Parathyroid adenoma (tissue), 2 donors: ENCODE data around the gene CDCP2.

ENCODE experiments used
- H2AFZ ChIP-seq: fragments of 300-600 bp; sonication (generic); one replicate; pipeline ENCODE4 v1.7.0; 2017; ENCODE audit warnings: antibody characterized with exemption, mild to moderate bottlenecking
- H3K27ac ChIP-seq: fragments of 300-600 bp; sonication (generic); one replicate; pipeline ENCODE4 v1.7.0; 2017
- H3K27me3 ChIP-seq: fragments of 300-600 bp; sonication (generic); one replicate; pipeline ENCODE4 v1.7.0; 2017; ENCODE audit warnings: low read length; ENCODE audit not compliant: control insufficient read depth, insufficient read depth
- H3K36me3 ChIP-seq: fragments of 300-600 bp; sonication (generic); one replicate; pipeline ENCODE4 v1.7.0; 2017; ENCODE audit warnings: low read length; ENCODE audit not compliant: control insufficient read depth, insufficient read depth
- H3K4me1 ChIP-seq: fragments of 300-600 bp; sonication (generic); one replicate; pipeline ENCODE4 v1.7.0; 2017; ENCODE audit warnings: control low read depth
- H3K4me2 ChIP-seq: fragments of 300-600 bp; sonication (generic); one replicate; pipeline ENCODE4 v1.7.0; 2017; ENCODE audit warnings: low read length
- H3K4me3 ChIP-seq: fragments of 300-600 bp; sonication (generic); one replicate; pipeline ENCODE4 v1.7.0; 2017; ENCODE audit warnings: low read depth, low read length
- H3K79me2 ChIP-seq: fragments of 300-600 bp; sonication (generic); one replicate; pipeline ENCODE4 v1.7.0; 2017; ENCODE audit warnings: control low read depth
- H3K9ac ChIP-seq: fragments of 300-600 bp; sonication (generic); one replicate; pipeline ENCODE4 v1.7.0; 2017; ENCODE audit warnings: mild to moderate bottlenecking
- H3K9me3 ChIP-seq: fragments of 300-600 bp; sonication (generic); one replicate; pipeline ENCODE4 v1.7.0; 2017; ENCODE audit warnings: low read length; ENCODE audit not compliant: control insufficient read depth
- TF ChIP-seq, protein P1 (sequence below): fragments of 300-600 bp; sonication (generic); IDR thresholded peaks from one replicate; pipeline ENCODE4 v1.7.0; 2017; ENCODE audit warnings: antibody characterized with exemption, mild to moderate bottlenecking
- donor health status: primary hyperparathyroidism.

The CDCP2 gene

DNA sequence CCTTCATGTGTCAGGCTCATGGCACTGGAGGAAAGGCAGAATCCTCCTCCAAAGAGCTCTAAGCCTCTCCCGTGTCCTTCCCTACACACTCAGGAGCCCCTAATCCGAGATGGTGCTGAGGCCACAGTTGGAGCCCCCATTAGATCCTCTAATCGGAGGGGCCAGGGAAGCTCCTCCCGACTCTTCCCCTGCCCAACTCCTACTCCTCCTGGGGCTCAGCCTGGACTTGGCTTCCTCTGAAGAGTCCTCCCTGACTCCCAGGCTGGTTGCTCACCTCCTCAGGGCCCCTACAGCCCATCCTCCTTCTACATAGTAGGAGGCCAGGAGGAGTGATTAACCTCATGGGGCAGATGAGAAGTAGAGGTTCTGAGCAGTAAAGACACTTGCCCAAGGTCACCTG, 21.3 kb upstream of the CDCP2 start:
- Histone ChIP-seq H3K36me3 (no peaks in the 10 kb centered on the region), H2AFZ (no peak overlapping the region), H3K27me3 (no peaks in the 10 kb centered on the region), H3K4me2 (no peak overlapping the region), H3K79me2 (no peaks in the 10 kb centered on the region), H3K9ac (no peak overlapping the region), H3K4me1 (no peaks in the 10 kb centered on the region), H3K9me3 (no peaks in the 10 kb centered on the region), H3K4me3 (no peak overlapping the region), H3K27ac (no peak overlapping the region)
- TF ChIP-seq, protein P1, sequence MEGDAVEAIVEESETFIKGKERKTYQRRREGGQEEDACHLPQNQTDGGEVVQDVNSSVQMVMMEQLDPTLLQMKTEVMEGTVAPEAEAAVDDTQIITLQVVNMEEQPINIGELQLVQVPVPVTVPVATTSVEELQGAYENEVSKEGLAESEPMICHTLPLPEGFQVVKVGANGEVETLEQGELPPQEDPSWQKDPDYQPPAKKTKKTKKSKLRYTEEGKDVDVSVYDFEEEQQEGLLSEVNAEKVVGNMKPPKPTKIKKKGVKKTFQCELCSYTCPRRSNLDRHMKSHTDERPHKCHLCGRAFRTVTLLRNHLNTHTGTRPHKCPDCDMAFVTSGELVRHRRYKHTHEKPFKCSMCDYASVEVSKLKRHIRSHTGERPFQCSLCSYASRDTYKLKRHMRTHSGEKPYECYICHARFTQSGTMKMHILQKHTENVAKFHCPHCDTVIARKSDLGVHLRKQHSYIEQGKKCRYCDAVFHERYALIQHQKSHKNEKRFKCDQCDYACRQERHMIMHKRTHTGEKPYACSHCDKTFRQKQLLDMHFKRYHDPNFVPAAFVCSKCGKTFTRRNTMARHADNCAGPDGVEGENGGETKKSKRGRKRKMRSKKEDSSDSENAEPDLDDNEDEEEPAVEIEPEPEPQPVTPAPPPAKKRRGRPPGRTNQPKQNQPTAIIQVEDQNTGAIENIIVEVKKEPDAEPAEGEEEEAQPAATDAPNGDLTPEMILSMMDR, result no peak

DNA sequence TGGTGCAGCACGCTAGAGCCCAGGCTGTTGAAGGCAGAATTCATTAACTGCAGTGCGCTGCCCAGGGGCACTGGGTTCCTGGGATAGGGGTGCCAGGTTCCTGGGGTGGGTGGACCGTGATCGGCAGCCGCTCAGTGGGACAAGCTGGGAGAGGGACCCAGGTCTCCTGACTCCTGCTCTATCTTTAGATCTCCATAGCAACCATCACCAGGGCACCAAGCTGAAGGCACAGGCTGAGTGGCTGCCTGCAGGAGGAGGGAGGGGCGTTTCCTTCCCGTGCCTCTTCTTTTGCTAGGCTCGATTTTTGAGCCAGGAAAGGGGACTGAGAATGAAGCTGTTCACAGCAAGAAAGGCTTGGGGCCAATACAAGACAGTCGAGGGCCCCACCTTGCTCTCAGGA, 20.9 kb upstream of the CDCP2 start:
- no peaks in the 10 kb centered on the region for H3K9me3 ChIP-seq
- no peaks in the 10 kb centered on the region for H3K27me3 ChIP-seq
- H3K9ac ChIP-seq, result no peak overlapping the region
- H3K27ac ChIP-seq, result no peak overlapping the region
- no peak overlapping the region for H3K4me2 ChIP-seq
- H2AFZ ChIP-seq, result no peak overlapping the region
- no peak overlapping the region for H3K4me3 ChIP-seq
- H3K79me2 ChIP-seq, result no peaks in the 10 kb centered on the region
- H3K36me3 ChIP-seq, result no peaks in the 10 kb centered on the region
- TF ChIP-seq, protein P1, result no peak
- H3K4me1 ChIP-seq, result no peaks in the 10 kb centered on the region

DNA sequence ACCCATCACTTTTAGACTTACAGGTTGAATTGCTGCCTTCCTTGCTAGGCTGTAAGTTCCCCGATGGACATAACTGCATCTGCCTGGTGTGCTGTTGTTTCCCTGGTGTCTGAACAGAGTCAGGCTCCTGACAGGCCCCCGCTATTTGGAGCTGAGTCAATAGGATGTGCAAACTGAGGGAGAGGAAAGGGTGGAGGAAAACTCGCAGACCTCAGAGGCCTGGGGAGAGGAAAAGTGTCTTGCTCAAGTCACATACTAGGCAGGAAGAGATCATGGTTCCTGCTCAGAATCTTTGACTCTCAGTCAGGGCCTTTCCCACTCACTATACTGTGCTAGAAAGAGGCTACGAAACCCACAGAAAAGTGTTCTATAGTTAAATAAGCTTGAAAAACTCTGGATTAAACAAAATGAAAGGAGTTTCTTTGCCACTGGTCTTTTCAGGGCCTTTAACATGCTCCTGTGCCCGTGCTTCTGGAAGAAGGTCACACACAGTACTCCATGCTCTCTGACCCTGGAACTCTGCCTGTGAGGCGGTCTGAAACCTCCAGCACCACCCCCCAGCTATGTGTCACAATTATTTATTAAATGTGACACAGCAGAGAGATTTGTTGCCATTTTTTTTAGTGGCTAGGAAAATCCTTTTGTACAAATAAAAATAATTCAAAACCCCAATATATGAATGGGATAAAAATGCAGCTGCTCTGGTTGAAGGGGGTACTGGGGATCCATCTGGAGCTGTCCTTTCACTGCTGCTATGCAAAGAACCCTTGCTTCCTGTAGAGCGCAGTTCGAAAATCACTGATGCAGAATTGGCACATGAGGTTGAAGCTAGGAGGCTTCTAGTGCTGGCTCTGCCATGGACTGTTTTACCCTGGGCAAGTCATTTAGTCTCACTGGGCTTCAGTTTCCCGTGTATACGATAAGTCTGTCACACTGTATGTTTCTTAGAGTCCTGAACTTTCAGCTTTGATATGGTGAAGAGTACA, 20.1 kb upstream of the CDCP2 start:
- Histone ChIP-seq H3K4me2 (no peak overlapping the region), H3K36me3 (no peaks in the 10 kb centered on the region), H2AFZ (no peak overlapping the region), H3K4me1 (no peaks in the 10 kb centered on the region), H3K4me3 (no peak overlapping the region), H3K27me3 (no peaks in the 10 kb centered on the region), H3K9ac (no peak overlapping the region), H3K9me3 (no peaks in the 10 kb centered on the region), H3K27ac (no peak overlapping the region), H3K79me2 (no peaks in the 10 kb centered on the region)
- TF ChIP-seq, protein P1, result no peak

DNA sequence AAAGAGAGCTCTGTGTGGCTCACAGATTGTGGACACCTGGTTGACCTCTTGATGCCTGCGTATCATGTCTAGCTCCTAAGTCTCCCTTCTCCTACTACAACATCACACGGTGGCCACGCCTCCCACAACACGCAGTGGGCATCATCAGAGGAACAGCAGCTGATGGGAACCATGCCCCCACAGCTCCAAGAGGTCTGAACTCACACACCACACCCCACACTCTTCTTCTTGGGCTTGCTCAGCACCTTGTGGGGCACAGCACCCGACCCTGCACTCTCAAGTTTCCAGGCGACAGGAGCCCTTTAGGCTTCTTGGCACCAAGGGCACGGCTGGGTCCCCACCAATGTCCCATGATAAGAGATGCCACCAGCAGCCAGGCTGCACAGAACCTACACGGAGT, 18.8 kb upstream of the CDCP2 start:
- no peak overlapping the region for H2AFZ ChIP-seq
- H3K27ac ChIP-seq, result no peak overlapping the region
- H3K4me1 ChIP-seq, result no peaks in the 10 kb centered on the region
- no peaks in the 10 kb centered on the region for H3K27me3 ChIP-seq
- no peak overlapping the region for H3K9ac ChIP-seq
- no peak overlapping the region for H3K4me3 ChIP-seq
- H3K36me3 ChIP-seq, result no peaks in the 10 kb centered on the region
- TF ChIP-seq, protein P1, result no peak
- no peak overlapping the region for H3K4me2 ChIP-seq
- H3K79me2 ChIP-seq, result no peaks in the 10 kb centered on the region
- no peaks in the 10 kb centered on the region for H3K9me3 ChIP-seq

DNA sequence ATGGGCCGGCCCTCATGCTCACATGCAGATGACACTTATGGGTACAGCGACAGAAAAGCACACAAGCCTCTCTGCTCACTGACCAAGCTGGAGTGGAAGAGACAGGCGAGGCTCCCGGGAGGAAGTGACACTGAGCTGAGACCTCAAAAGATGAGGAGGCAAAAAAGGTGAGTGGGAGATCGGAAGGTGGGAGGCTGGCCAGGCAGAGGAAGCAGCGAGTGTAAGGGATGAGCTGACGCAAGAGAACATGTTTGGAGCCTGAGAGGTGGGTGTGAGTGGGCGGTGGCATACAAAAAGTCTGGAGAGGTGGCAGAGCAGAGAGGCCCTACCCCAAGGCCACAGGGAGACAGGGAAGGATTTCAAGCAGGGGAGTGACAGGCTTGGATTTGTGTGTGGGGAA, 18.2 kb upstream of the CDCP2 start:
- H3K27me3 ChIP-seq, result no peaks in the 10 kb centered on the region
- H3K9me3 ChIP-seq, result no peaks in the 10 kb centered on the region
- no peak overlapping the region for H3K27ac ChIP-seq
- no peaks in the 10 kb centered on the region for H3K4me1 ChIP-seq
- H3K79me2 ChIP-seq, result no peaks in the 10 kb centered on the region
- TF ChIP-seq, protein P1, result no peak
- no peak overlapping the region for H3K4me2 ChIP-seq
- H3K36me3 ChIP-seq, result no peaks in the 10 kb centered on the region
- H2AFZ ChIP-seq, result no peak overlapping the region
- no peak overlapping the region for H3K9ac ChIP-seq
- no peak overlapping the region for H3K4me3 ChIP-seq
